Measurements from ENCODE around the gene CAPS. TPM values are rescaled to one million over a fixed set of nuclear protein-coding genes. Genes with fewer than 3 reads are reported as not detected.

Gene CAPS
- total RNA-seq, 2 donors from 2014 or later = 6.6 to 6.7 TPM

GRCh38 chr19:5948752-5949564 lies 34.9 kb downstream of the CAPS start:
- peaks cover 53% of the 10 kb centered on the region for H3K4me1 Mint-ChIP-seq
- H3K4me3 ChIP-seq (ENCODE audit: low read length) = no peak overlapping the region
- 81 to 89% methylated on average over 9 to 13 of the region's 13 CpGs for WGBS, 2 experiments (ENCODE audit: insufficient coverage in 1 of 2, insufficient read length in 1 of 2)
- no peak overlapping the region for H3K9ac ChIP-seq (ENCODE audit: extremely low read depth, low read length, poor library complexity, severe bottlenecking)
- H3K36me3 ChIP-seq (ENCODE audit: control insufficient read depth, insufficient read depth, low read length) = peaks cover 25% of the 10 kb centered on the region
- TF ChIP-seq CTCF (conservative IDR thresholded peaks at IDR 0.05) = no peak
- H3K27ac ChIP-seq (ENCODE audit: low read depth, low read length) = peak overlapping the region; percentile 9
- no peaks in the 10 kb centered on the region for H3K27me3 ChIP-seq (ENCODE audit: control insufficient read depth, insufficient read depth, low read length, poor library complexity, severe bottlenecking)
- H3K27me3 Mint-ChIP-seq (ENCODE audit: insufficient read depth) = no peaks in the 10 kb centered on the region
- DNase-seq = no peak
- no peak overlapping the region for H3K4me3 Mint-ChIP-seq
- no peaks in the 10 kb centered on the region for H3K9me3 Mint-ChIP-seq
- H3K36me3 Mint-ChIP-seq (ENCODE audit: low read depth) = peaks cover 28% of the 10 kb centered on the region
- no peak overlapping the region for H3K27ac Mint-ChIP-seq
- H3K9me3 ChIP-seq (ENCODE audit: control insufficient read depth, low read length) = no peaks in the 10 kb centered on the region
- H3K4me1 ChIP-seq (ENCODE audit: control insufficient read depth, insufficient read depth, low read length) = peaks cover 32% of the 10 kb centered on the region

DNA sequence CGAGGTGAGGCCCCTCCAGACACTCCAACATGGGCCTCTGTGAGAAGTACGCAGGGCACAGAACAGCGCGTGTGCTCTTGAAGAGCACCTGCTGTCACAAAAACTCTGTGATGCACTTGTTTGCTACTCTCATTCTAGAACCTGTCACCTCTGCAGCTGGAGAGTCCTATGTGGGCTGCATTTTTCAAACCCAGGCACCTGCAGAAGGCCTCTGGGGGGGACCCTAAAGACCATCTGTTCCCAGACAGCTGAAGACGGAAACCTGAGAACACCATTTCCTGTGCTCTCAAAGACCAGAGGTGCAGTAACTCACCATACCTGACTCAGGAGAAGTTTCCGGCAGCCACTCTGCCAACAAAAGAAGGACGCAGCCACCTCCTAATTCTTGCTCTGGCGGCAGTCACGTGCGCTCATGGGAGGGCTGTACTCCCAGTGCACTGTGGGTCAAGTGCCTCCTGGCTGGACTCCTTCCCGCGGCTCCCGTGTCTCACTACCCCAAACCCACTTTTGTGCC lies 35.8 kb downstream of the CAPS start:
- WGBS, 2 experiments (ENCODE audit: insufficient coverage in 1 of 2, insufficient read length in 1 of 2) = 92 to 96% methylated on average over 7 to 13 of the region's 13 CpGs
- no peak overlapping the region for H3K27ac Mint-ChIP-seq
- Histone ChIP-seq H3K4me3 (ENCODE audit: low read length) (no peak overlapping the region), H3K27ac (ENCODE audit: low read depth, low read length) (no peak overlapping the region), H3K27me3 (ENCODE audit: control insufficient read depth, insufficient read depth, low read length, poor library complexity, severe bottlenecking) (no peaks in the 10 kb centered on the region), H3K9me3 (ENCODE audit: control insufficient read depth, low read length) (no peaks in the 10 kb centered on the region), H3K9ac (ENCODE audit: extremely low read depth, low read length, poor library complexity, severe bottlenecking) (no peak overlapping the region), H3K4me1 (ENCODE audit: control insufficient read depth, insufficient read depth, low read length) (peaks cover 32% of the 10 kb centered on the region), H3K36me3 (ENCODE audit: control insufficient read depth, insufficient read depth, low read length) (peaks cover 25% of the 10 kb centered on the region)
- H3K36me3 Mint-ChIP-seq (ENCODE audit: low read depth) = peaks cover 28% of the 10 kb centered on the region
- no peak for DNase-seq
- no peak overlapping the region for H3K4me3 Mint-ChIP-seq
- no peak for TF ChIP-seq CTCF (conservative IDR thresholded peaks at IDR 0.05)
- H3K27me3 Mint-ChIP-seq (ENCODE audit: insufficient read depth) = no peaks in the 10 kb centered on the region
- H3K9me3 Mint-ChIP-seq = no peaks in the 10 kb centered on the region
- H3K4me1 Mint-ChIP-seq = peaks cover 62% of the 10 kb centered on the region

DNA sequence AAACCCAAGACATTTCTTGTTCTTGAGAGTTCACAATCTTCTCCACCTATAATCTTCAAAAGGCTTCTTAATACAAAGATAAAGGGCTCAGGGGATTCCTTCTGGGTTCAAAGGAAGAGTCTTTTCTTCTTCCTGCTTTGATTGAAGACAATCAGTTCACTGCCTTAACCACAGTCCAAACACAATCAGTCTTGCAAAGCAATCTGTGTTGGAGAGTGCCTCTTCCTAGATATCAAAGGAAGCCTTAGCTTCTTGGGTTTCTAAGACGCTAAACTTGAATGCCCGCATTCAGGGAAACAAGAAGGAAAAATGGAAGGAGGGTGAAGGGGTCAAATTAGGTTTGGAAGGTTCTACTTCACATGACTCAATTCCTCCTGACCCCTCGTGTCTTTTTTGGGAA lies 36.7 kb downstream of the CAPS start:
- H3K27me3 Mint-ChIP-seq (ENCODE audit: insufficient read depth) = no peaks in the 10 kb centered on the region
- H3K9me3 Mint-ChIP-seq = no peaks in the 10 kb centered on the region
- no peak overlapping the region for H3K27ac Mint-ChIP-seq
- H3K9ac ChIP-seq (ENCODE audit: extremely low read depth, low read length, poor library complexity, severe bottlenecking) = no peak overlapping the region
- H3K4me1 Mint-ChIP-seq = peaks cover 66% of the 10 kb centered on the region
- peak overlapping the region; percentile 15 for H3K4me3 Mint-ChIP-seq
- H3K27ac ChIP-seq (ENCODE audit: low read depth, low read length) = peak overlapping the region; percentile 55
- H3K9me3 ChIP-seq (ENCODE audit: control insufficient read depth, low read length) = no peaks in the 10 kb centered on the region
- WGBS, 2 experiments (ENCODE audit: insufficient coverage in 1 of 2, insufficient read length in 1 of 2) = 72 to 79% methylated on average over 3 of the region's 3 CpGs
- peaks cover 22% of the 10 kb centered on the region for H3K36me3 ChIP-seq (ENCODE audit: control insufficient read depth, insufficient read depth, low read length)
- H3K27me3 ChIP-seq (ENCODE audit: control insufficient read depth, insufficient read depth, low read length, poor library complexity, severe bottlenecking) = no peaks in the 10 kb centered on the region
- no peak for DNase-seq
- peak overlapping the region; percentile 41 for H3K4me3 ChIP-seq (ENCODE audit: low read length)
- peaks cover 23% of the 10 kb centered on the region for H3K36me3 Mint-ChIP-seq (ENCODE audit: low read depth)
- H3K4me1 ChIP-seq (ENCODE audit: control insufficient read depth, insufficient read depth, low read length) = peaks cover 32% of the 10 kb centered on the region
- TF ChIP-seq CTCF (conservative IDR thresholded peaks at IDR 0.05) = no peak
